Activated CD4-positive, alpha-beta T cell treated with anti-CD3 and anti-CD28 coated beads, Interleukin-2, amount 10 ng/mL, durations not matched to agents 7 days and 5 days (primary cell): ENCODE measurements around the gene MKKS. TPM values are rescaled to one million over a fixed set of nuclear protein-coding genes. Genes with fewer than 3 reads are reported as not detected.
A peak's percentile ranks its signal among the peaks of the same experiment; 100 is the strongest.

ENCODE experiments used
- CTCF ChIA-PET: fragments of 350-600 bp; sonication (Branson Sonifier 250); formaldehyde crosslinking; loops from one replicate; lab custom pipeline; 2021; ENCODE audit warnings: antibody characterized with exemption; lab: Charles Lee
- POLR2A ChIA-PET: fragments of 350-600 bp; sonication (Branson Sonifier 250); formaldehyde crosslinking; loops from one replicate; lab custom pipeline; 2021; ENCODE audit warnings: antibody characterized with exemption; lab: Charles Lee
- DNase-seq: peaks from one replicate; pipeline ENCODE4 v3.0.0-alpha.2; 2020
- H3K27ac Mint-ChIP-seq: one replicate; pipeline ENCODE4 v1.8.0; 2021; ENCODE audit warnings: mild to moderate bottlenecking, moderate library complexity, mixed read lengths
- H3K27me3 Mint-ChIP-seq: one replicate; pipeline ENCODE4 v1.8.0; 2021; ENCODE audit warnings: mixed read lengths
- H3K36me3 Mint-ChIP-seq: one replicate; pipeline ENCODE4 v1.8.0; 2021; ENCODE audit warnings: low read depth, mixed read lengths
- H3K4me1 Mint-ChIP-seq: one replicate; pipeline ENCODE4 v1.8.0; 2021; ENCODE audit warnings: mixed read lengths
- H3K4me3 Mint-ChIP-seq: one replicate; pipeline ENCODE4 v1.8.0; 2021; ENCODE audit warnings: mild to moderate bottlenecking, moderate library complexity, mixed read lengths
- H3K9me3 Mint-ChIP-seq: one replicate; pipeline ENCODE4 v1.8.0; 2021; ENCODE audit warnings: mixed read lengths
- total RNA-seq, 2 experiments: library from RNA; stranded (reverse); gene quantifications; one replicate each; pipeline ENCODE4 v1.2.3, GENCODE V29; 2021

The MKKS gene
- total RNA-seq, 2 experiments from 2014 or later: 9.1 to 9.4 TPM

DNA sequence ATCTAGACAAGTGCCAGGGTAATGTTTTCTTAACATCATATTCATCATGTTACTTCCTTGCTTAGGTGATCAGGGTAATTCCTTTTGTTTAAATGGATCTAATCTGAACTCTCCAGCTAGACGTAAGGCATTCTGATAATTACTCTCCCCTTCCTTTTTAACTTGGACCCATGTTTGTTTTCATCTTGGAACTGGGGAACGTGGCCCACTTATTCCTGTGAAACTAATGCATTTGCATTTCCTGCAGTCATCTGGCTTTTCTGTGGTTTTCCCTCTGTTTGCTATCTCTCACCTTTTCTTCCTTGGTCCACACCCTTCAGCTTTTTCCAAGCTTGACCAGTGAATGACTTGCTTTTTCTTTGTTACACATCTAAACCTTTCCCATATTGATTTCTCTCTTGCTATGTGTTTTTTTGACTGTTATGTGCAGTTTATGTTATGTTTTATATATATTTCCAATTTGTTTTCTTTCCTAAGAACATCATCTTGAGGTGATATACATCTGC lies 34.4 kb upstream of the MKKS start:
- Mint-ChIP-seq H3K9me3 (peaks cover 3% of the 10 kb centered on the region), H3K27me3 (no peaks in the 10 kb centered on the region), H3K36me3 (peaks cover 9% of the 10 kb centered on the region), H3K4me3 (no peak overlapping the region), H3K27ac (no peak overlapping the region), H3K4me1 (peaks cover 17% of the 10 kb centered on the region)
- CTCF ChIA-PET: interaction anchor here (1.3 kb wide), 1 partner anchor 8 kb away, joined by 3 read pairs; no protein-coding TSS in a partner anchor
- DNase-seq: no peak
- POLR2A ChIA-PET: no interaction called here

DNA sequence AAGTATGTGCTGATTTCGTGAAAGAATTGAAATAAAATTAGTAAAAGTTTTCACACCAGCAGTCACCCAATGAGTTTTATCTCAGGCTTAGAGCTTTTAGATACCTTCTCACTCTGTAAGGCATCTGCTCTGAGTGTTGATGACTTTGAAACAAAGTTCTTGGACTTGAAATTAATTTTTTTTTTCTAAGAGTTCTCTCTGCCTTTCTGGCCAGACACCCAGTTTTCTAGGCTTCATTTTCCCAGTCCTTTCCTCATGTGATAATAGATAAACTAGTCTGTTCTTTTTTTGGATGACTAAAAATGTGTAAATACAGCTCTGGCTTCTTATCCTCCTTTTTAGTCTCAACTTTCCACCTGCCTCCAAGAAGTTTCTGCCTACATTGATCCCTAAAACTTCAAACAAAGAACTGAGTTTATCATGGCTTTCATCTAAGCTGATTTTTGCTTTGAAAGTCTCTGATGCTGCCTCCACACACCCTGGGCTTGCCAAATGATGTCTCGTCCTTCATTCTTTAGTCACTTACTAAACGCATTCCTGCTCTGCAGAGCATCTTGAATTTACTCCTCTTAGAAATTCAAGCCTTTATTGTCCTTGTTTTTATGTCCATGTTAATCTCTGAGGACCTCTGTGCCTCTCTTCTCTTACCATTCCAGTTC lies 33.8 kb upstream of the MKKS start:
- Mint-ChIP-seq H3K27ac (no peak overlapping the region), H3K9me3 (peaks cover 6% of the 10 kb centered on the region), H3K4me3 (no peak overlapping the region)

DNA sequence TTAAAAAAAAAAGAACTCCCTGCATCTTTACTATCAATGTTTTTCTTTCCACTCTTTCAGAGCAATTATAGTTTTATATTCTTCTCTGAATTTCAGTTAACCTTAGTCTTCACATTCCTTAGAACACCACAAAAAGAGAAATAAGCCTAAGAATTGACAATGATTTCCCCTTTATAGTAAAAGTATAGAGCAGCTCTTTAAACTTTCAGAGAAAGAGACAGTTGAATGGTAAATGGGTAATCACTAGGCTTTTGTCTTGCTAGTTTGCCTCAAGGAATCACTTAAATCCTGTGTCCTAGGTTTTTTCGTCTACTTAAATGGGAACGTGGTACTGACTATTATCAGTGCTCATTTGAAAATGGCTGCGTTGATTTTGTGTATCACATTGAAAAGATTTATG lies 32.8 kb upstream of the MKKS start:
- DNase-seq: no peak
- POLR2A ChIA-PET: no interaction called here
- Mint-ChIP-seq H3K36me3 (peaks cover 22% of the 10 kb centered on the region), H3K9me3 (peaks cover 9% of the 10 kb centered on the region), H3K27me3 (no peaks in the 10 kb centered on the region), H3K4me3 (no peak overlapping the region), H3K4me1 (peaks cover 19% of the 10 kb centered on the region), H3K27ac (no peak overlapping the region)
- CTCF ChIA-PET: no interaction called here

More for the DNA sequence above, 33.8 kb upstream of the MKKS start:
- DNase-seq: no peak
- H3K27me3 Mint-ChIP-seq: no peaks in the 10 kb centered on the region
- ChIA-PET POLR2A (no interaction called here), CTCF (interaction anchor here (1.3 kb wide), 1 partner anchor 8 kb away, joined by 3 read pairs; no protein-coding TSS in a partner anchor)
- H3K4me1 Mint-ChIP-seq: peaks cover 19% of the 10 kb centered on the region
- H3K36me3 Mint-ChIP-seq: peaks cover 14% of the 10 kb centered on the region

DNA sequence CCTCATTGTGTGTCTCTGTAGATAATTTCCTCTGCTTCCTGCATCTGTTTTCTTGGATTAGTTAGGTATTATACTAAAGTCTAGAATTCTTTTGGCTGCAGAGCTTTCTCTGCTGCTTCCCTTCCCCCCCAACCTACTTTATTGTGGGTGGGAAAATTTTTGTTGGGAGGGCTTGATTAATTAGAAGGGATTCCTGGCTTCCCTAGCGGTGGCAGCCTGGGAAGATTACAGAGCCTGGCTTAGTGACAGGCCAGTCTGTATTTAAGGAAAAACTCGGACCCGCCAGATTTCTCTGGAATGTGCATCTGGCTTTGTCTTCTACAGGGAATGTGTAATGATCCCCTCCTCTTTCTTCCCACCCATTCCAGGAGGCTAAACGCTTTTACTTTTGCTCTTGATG lies 32.3 kb upstream of the MKKS start:
- H3K27me3 Mint-ChIP-seq: no peaks in the 10 kb centered on the region
- H3K9me3 Mint-ChIP-seq: peaks cover 11% of the 10 kb centered on the region
- CTCF ChIA-PET: no interaction called here

DNA sequence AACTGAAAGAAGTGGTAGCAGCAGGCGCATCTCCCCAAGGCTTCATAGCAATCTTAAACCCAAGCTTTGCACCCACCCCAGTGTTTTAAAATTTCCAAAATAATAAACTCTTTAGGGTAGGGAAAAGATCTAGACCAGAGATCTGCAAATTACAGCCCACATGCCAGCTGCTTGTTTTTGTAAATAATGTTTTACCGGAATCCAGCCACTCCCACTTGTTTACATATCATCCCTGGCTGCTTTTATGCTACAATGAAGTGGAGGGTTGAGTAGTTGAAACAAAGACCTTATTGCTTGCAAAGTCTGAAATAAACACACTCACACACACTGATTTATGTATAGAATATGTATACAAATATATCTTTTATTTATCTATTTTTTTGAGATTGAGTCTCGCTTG lies 31.1 kb upstream of the MKKS start:
- H3K9me3 Mint-ChIP-seq: peaks cover 19% of the 10 kb centered on the region
- no peaks in the 10 kb centered on the region for H3K27me3 Mint-ChIP-seq
- ChIA-PET CTCF (interaction anchor here (0.9 kb wide), 1 partner anchor 11 kb away, joined by 3 read pairs; no protein-coding TSS in a partner anchor), POLR2A (no interaction called here)
- no peak for DNase-seq
- H3K4me3 Mint-ChIP-seq: no peak overlapping the region
- H3K4me1 Mint-ChIP-seq: peaks cover 25% of the 10 kb centered on the region
- H3K36me3 Mint-ChIP-seq: peaks cover 34% of the 10 kb centered on the region
- H3K27ac Mint-ChIP-seq: no peak overlapping the region

More for the DNA sequence above, 32.3 kb upstream of the MKKS start:
- H3K27ac Mint-ChIP-seq: no peak overlapping the region
- peaks cover 24% of the 10 kb centered on the region for H3K4me1 Mint-ChIP-seq
- DNase-seq: no peak
- H3K4me3 Mint-ChIP-seq: no peak overlapping the region
- POLR2A ChIA-PET: no interaction called here
- H3K36me3 Mint-ChIP-seq: peaks cover 22% of the 10 kb centered on the region

DNA sequence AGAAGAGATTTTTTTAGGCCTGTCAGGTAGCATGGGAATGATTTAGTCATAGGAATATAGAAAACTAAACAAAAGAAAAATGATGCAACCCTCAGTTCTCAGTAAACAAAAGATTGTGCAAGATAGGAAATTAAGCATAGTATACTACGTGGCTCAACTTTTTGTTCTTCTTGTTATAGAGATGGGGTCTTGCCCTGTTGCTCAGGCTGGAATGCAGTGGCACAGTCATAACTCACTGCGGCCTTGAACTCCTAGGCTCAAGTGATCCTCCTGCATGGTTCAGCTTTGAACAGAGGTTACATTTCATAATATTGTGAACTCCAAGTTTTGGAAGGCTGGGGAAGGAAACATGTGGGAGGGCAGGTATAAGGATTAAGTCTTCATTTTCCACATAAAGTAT lies 29.6 kb upstream of the MKKS start:
- Mint-ChIP-seq H3K4me1 (peaks cover 20% of the 10 kb centered on the region), H3K36me3 (peaks cover 46% of the 10 kb centered on the region), H3K27ac (no peak overlapping the region), H3K4me3 (no peak overlapping the region), H3K9me3 (peaks cover 28% of the 10 kb centered on the region), H3K27me3 (no peaks in the 10 kb centered on the region)
- POLR2A ChIA-PET: no interaction called here
- CTCF ChIA-PET: no interaction called here
- DNase-seq: no peak

DNA sequence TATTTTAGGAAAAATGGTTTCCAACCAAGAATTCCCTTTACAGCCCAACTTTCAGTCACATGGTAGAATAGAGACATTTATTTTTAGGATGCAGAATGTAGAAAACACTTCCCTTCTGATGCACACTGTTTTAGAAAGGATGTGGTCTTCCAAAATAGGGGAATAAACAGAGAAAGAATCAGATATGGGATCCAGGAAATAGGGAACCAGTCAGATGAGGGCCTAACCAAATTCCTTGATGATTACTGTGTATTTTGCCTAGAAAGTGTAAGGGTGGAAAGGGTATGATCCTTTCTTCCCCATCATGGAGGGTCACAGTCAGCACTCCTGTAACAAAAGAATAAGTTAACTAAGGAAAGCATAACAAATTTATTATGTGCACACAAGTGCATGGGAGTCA lies 28.5 kb upstream of the MKKS start:
- CTCF ChIA-PET: interaction anchor here (0.7 kb wide), 1 partner anchor 72 kb away, joined by 3 read pairs; no protein-coding TSS in a partner anchor
- Mint-ChIP-seq H3K4me3 (no peak overlapping the region), H3K27me3 (no peaks in the 10 kb centered on the region), H3K4me1 (peaks cover 11% of the 10 kb centered on the region), H3K27ac (no peak overlapping the region), H3K36me3 (peaks cover 52% of the 10 kb centered on the region), H3K9me3 (peaks cover 34% of the 10 kb centered on the region)
- POLR2A ChIA-PET: no interaction called here
- DNase-seq: no peak

DNA sequence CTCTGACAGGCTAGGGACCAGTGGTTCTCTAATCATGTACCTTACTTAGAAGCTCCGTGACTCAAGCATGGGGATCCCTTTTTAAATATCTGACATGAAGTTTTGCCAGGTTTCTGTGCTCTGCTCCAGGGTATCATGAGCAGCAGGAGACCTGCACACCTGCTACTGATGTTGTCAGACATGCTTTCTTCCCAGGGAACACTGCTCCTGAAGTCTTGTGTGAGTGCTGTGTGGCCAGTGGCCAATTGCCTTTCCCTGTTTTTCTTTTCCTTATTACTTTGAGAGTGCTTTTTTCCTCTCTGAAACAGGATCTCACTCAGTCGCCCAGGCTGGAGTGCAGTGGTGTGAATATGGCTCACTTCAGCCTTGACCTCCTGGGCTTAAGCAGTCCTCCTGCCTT lies 27.5 kb upstream of the MKKS start:
- Mint-ChIP-seq H3K36me3 (peaks cover 56% of the 10 kb centered on the region), H3K4me1 (peaks cover 11% of the 10 kb centered on the region), H3K9me3 (peaks cover 39% of the 10 kb centered on the region), H3K27me3 (no peaks in the 10 kb centered on the region), H3K27ac (no peak overlapping the region), H3K4me3 (no peak overlapping the region)
- ChIA-PET POLR2A (no interaction called here), CTCF (interaction anchor here (0.6 to 1.3 kb wide), 3 partner anchors 8 to 73 kb away, joined by 3 read pairs; no protein-coding TSS in a partner anchor)
- DNase-seq: no peak

DNA sequence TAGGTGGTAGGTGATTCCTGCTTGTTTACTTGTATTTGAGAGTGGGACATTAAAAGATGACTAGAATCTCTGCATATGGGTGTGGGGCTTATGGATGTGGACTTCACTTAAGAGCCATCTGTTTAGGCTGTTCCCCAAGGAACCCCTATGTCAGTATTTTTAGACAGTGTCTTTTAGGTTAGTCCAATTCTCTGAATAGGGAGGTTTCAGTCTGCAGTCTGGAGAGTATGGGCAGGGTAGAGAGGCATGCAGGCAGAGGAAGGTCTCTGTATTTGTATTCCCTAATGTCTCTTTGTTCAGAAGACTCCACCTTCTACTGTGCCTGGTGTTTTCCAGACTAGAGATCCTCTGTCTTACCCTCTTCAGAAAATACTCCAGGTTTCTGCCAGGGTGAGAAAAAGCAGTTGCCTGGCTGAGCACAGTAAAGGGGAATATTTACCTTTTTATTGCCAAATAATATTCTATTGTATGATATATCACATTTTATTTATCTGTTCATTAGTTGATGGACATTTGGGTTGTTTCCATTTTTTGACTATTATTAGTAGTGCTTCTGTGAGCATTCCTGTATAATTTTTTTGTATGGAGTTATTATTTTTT lies 20.2 kb upstream of the MKKS start:
- Mint-ChIP-seq H3K27me3 (no peaks in the 10 kb centered on the region), H3K4me1 (peaks cover 23% of the 10 kb centered on the region), H3K9me3 (peaks cover 15% of the 10 kb centered on the region), H3K27ac (no peak overlapping the region), H3K36me3 (peaks cover 26% of the 10 kb centered on the region), H3K4me3 (no peak overlapping the region)
- no peak for DNase-seq
- CTCF ChIA-PET: interaction anchor here (0.7 kb wide), 1 partner anchor 220 kb away, joined by 3 read pairs; no protein-coding TSS in a partner anchor
- POLR2A ChIA-PET: interaction anchor here (1.9 kb wide), 1 partner anchor 20 kb away, joined by 5 read pairs; the partner anchor contains the start of genes MKKS and SLX4IP

DNA sequence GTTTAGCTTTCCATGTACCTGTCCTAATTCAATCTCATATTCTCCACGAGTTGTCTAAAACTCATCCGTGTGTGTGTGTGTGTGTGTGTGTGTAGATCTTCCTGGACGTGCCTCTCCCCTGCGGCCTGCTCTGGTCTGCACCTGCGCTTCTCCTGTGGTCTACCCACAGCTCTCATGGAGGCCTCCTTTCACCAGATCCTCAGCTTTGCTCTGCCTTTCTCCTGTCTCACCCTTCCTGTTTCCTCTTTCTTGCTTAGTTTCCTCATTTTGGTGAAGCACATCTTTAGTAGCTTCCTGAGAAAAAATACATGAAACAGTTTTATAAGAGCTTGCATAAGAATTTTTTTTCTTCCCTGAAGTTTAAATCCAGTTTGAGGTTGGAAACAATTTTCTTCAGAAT lies 19.2 kb upstream of the MKKS start:
- peaks cover 7% of the 10 kb centered on the region for H3K9me3 Mint-ChIP-seq
- H3K27me3 Mint-ChIP-seq: no peaks in the 10 kb centered on the region
- ChIA-PET CTCF (interaction anchor here (0.7 kb wide), 1 partner anchor 9 kb away, joined by 3 read pairs; no protein-coding TSS in a partner anchor), POLR2A (interaction anchor here (0.6 to 1.9 kb wide), 3 partner anchors 19 to 119 kb away, joined by 3 to 5 read pairs (median 4); partner anchors contain the start of genes MKKS and SLX4IP)
- H3K27ac Mint-ChIP-seq: peak overlapping the region; percentile 74
- H3K36me3 Mint-ChIP-seq: peaks cover 18% of the 10 kb centered on the region
- H3K4me1 Mint-ChIP-seq: peaks cover 28% of the 10 kb centered on the region
- peak overlapping the region; percentile 21 for H3K4me3 Mint-ChIP-seq
- DNase-seq: peak; percentile 56

DNA sequence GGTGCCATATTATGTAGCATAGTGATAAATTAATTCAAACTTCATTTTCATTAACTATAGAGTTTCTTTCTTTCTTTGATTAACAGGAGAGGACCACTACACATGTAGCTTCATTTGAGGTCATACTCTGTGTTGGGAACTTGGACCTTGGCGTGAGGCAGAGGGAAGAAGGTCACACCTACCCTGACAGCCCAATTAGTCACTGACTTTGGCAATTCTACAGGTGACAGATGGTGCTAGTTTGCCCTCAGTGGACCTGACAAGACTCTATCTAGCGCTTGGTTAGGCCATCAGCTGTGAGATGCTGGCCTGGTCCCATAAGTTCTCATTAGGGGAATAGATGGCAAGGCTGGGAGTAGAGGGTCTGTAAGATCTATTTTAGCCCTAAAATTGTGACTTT lies 15.2 kb upstream of the MKKS start:
- H3K36me3 Mint-ChIP-seq: peaks cover 19% of the 10 kb centered on the region
- no peak for DNase-seq
- no peak overlapping the region for H3K4me3 Mint-ChIP-seq
- H3K27ac Mint-ChIP-seq: no peak overlapping the region
- ChIA-PET POLR2A (interaction anchor here (0.6 kb wide), 1 partner anchor 15 kb away, joined by 4 read pairs; no protein-coding TSS in a partner anchor), CTCF (no interaction called here)
- no peaks in the 10 kb centered on the region for H3K27me3 Mint-ChIP-seq
- H3K4me1 Mint-ChIP-seq: peaks cover 48% of the 10 kb centered on the region
- no peaks in the 10 kb centered on the region for H3K9me3 Mint-ChIP-seq

DNA sequence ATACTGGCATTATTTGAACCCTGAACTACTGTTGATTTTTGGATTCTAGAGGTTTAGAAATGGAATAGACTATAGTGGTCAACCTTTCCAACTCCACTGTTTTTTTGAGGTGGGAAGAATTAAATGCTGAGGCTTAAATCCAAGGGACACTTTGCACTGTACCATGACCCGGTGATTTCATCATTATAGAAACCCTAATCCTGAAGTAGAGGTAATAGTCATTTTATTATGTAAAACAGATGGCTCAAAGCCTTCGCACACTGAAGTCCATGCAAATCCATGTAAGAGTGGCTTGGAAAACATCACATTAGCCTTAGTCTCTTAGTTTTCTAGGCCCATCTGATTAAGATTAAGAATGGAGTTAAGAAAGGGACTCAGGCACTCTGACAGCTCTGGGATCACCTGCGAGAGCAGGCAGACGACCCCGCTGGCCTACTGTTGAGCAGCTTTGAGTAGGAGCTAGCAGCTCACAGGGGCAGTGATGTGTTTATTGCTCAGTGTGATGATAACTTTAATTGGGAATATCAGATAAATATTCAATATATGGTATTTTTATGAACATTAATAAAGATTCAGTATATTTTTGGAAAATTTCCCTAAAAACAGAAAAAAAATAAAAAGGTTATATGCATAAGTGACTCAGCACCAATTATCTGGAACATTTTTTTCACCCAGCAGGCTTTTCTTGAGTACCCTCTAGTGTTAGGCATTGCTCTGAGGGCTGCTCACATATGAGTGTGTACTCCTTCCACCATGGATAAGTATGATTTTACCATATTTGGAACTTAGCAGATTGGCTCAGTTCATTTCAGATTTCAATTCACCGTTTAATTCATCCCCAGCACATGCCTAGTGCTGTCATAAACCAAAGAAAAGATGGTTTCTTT lies 14.5 kb upstream of the MKKS start:
- peaks cover 19% of the 10 kb centered on the region for H3K36me3 Mint-ChIP-seq
- CTCF ChIA-PET: no interaction called here

More for the DNA sequence above, 14.5 kb upstream of the MKKS start:
- POLR2A ChIA-PET: interaction anchor here (0.6 kb wide), 1 partner anchor 14 kb away, joined by 4 read pairs; no protein-coding TSS in a partner anchor
- DNase-seq: no peak
- Mint-ChIP-seq H3K27me3 (no peaks in the 10 kb centered on the region), H3K9me3 (no peaks in the 10 kb centered on the region), H3K4me1 (peaks cover 45% of the 10 kb centered on the region), H3K27ac (no peak overlapping the region), H3K4me3 (no peak overlapping the region)
